Astrocyte of the hippocampus (primary cell): ENCODE results near the gene ATP12A.
A peak's percentile ranks its signal among the peaks of the same experiment; 100 is the strongest.

Experiments used
- DNase-seq: peaks from one replicate; pipeline ENCODE4 v3.0.0; 2011; ENCODE audit warnings: low read depth, low spot score

Gene ATP12A

GRCh38 chr13:24680258-24680920 is at the start of gene ATP12A:
Gene ATP12A (plus strand): TSS chr13:24680408. CDS start chr13:24680744, 336 bp downstream.
- DNase-seq, result peak; percentile 26

- DNase-seq, result peak; percentile 81
These were observed 49.2 kb upstream of the ATP12A start for GRCh38 chr13:24630851-24631620.

- DNase-seq, result peak; percentile 41
These were observed 48.3 kb upstream of the ATP12A start for GRCh38 chr13:24631922-24632321.

- no peak for DNase-seq
These were observed 47.7 kb upstream of the ATP12A start for GRCh38 chr13:24632382-24633121.

- DNase-seq, result no peak
These were observed 43.4 kb upstream of the ATP12A start for GRCh38 chr13:24636776-24637175.

- no peak for DNase-seq
These were observed 42.1 kb upstream of the ATP12A start for GRCh38 chr13:24638096-24638495.

- DNase-seq, result no peak
These were observed 39.5 kb upstream of the ATP12A start for GRCh38 chr13:24640752-24641151.

- DNase-seq, result no peak
These were observed 38.0 kb upstream of the ATP12A start for GRCh38 chr13:24642219-24642618.

- DNase-seq, result peak; percentile 64
These were observed 36.2 kb upstream of the ATP12A start for GRCh38 chr13:24644036-24644435.

GRCh38 chr13:24648271-24648670 is 31.9 kb upstream of the ATP12A start:
- no peak for DNase-seq

GRCh38 chr13:24648983-24649687 is 31.1 kb upstream of the ATP12A start:
- DNase-seq, result no peak

- DNase-seq, result no peak
These were observed 30.5 kb upstream of the ATP12A start for GRCh38 chr13:24649688-24650043.

GRCh38 chr13:24650161-24650560 is 30.0 kb upstream of the ATP12A start:
- no peak for DNase-seq

- DNase-seq, result no peak
These were observed 28.4 kb upstream of the ATP12A start for GRCh38 chr13:24651718-24652345.

GRCh38 chr13:24652359-24652758 is 27.8 kb upstream of the ATP12A start:
- no peak for DNase-seq

- DNase-seq, result no peak
These were observed 25.5 kb upstream of the ATP12A start for GRCh38 chr13:24654741-24655140.

GRCh38 chr13:24659239-24659638 is 21.0 kb upstream of the ATP12A start:
- DNase-seq, result no peak

- no peak for DNase-seq
These were observed 20.0 kb upstream of the ATP12A start for GRCh38 chr13:24660023-24660741.

GRCh38 chr13:24661713-24662112 is 18.5 kb upstream of the ATP12A start:
- no peak for DNase-seq

GRCh38 chr13:24662195-24663088 is 17.8 kb upstream of the ATP12A start:
- no peak for DNase-seq
